Esophagus squamous epithelium (tissue), 5 donors: ENCODE measurements around the gene IL1R1. TPM values are rescaled to one million over a fixed set of nuclear protein-coding genes. Genes with fewer than 3 reads are reported as not detected.

Experiments
- DNase-seq: peaks from one replicate; lab custom pipeline; 2025; lab: John Stamatoyannopoulos, UW
- H3K27ac ChIP-seq, 4 donors: fragments of 200-600 bp; sonication (generic); one replicate each; pipeline ENCODE4 v1.5.1; 2016 to 2019; ENCODE audit warnings: mild to moderate bottlenecking in 1 of 4
- H3K27me3 ChIP-seq, 4 donors: fragments of 200-600 bp; sonication (generic); 1 replicate in 3 of 4; 2 replicates in 1 of 4; pipeline versions ENCODE4 v1.5.1 to v1.6.0; 2017 to 2021; ENCODE audit warnings: antibody characterized with exemption in 1 of 4
- H3K36me3 ChIP-seq, 3 donors: fragments of 200-600 bp; sonication (generic); one replicate each; pipeline ENCODE4 v1.5.1; 2016 to 2019
- H3K4me1 ChIP-seq, 3 donors: fragments of 200-600 bp; sonication (generic); one replicate each; pipeline ENCODE4 v1.5.1; 2017 to 2019
- H3K4me3 ChIP-seq, 4 donors: fragments of 200-600 bp; sonication (generic); 1 replicate in 3 of 4; 2 replicates in 1 of 4; pipeline ENCODE4 v1.5.1; 2016 to 2019; ENCODE audit warnings: mild to moderate bottlenecking in 2 of 4, moderate library complexity in 1 of 4
- H3K9me3 ChIP-seq, 3 donors: fragments of 200-600 bp; sonication (generic); one replicate each; pipeline ENCODE4 v1.5.1; 2016 to 2019
- CTCF ChIP-seq, 6 experiments: fragments of 450-650 bp in 4 of 6; fragments of 200-600 bp in 2 of 6; sonication (generic) in 2 of 6; IDR thresholded peaks; one replicate each; pipeline ENCODE4 v1.5.1; 2016 to 2019; ENCODE audit warnings: antibody characterized with exemption in 6 of 6, mild to moderate bottlenecking in 4 of 6, moderate library complexity in 4 of 6
- POLR2A ChIP-seq, 4 donors: fragments of 450-650 bp; IDR thresholded peaks; one replicate each; pipeline ENCODE4 v1.6.1; 2017; ENCODE audit warnings: antibody characterized with exemption in 4 of 4, mild to moderate bottlenecking in 4 of 4, moderate library complexity in 3 of 4
- WGBS, 2 donors: methylation state at CpG; one replicate each; pipeline ENCODE4 v1.1.5; 2018; 5-methylcytosine and 5-hydroxymethylcytosine counted together
- intact Hi-C: fragments of 100-400 bp; cut with DNase I; formaldehyde crosslinking; loops from one replicate; pipeline ENCODE4 v1.15.0; 2022
- total RNA-seq, 4 donors: library from RNA; depleted of rRNA; stranded (reverse); fragments of >200 nt; gene quantifications; one replicate each; pipeline ENCODE4 v1.1.0, GENCODE V29; 2016
- donor health status: DM: yes; HTN: yes; CAD: no.

Gene IL1R1
- total RNA-seq, 4 donors from 2014 or later, result 9.7 to 65.8 (median 24.6) TPM

- H3K36me3 ChIP-seq, result peaks cover 0 to 44% (median 4%) of the 10 kb centered on the region in 3 donors
- H3K4me1 ChIP-seq, result peaks cover 12 to 64% (median 26%) of the 10 kb centered on the region in 3 donors
- DNase-seq, result no peak
- TF ChIP-seq POLR2A (IDR thresholded peaks at IDR 0.05) (no peak), CTCF (IDR thresholded peaks at IDR 0.05) (no peak)
- peak overlapping the region; percentile 3 to 90 (median 13) for H3K27ac ChIP-seq
- no peaks in the 10 kb centered on the region for H3K27me3 ChIP-seq
- no peaks in the 10 kb centered on the region for H3K9me3 ChIP-seq
- no peak overlapping the region for H3K4me3 ChIP-seq
- intact Hi-C loops, result no loop called here
Measured at GRCh38 chr2:102158011-102158755, 15.6 kb downstream of the IL1R1 start.

GRCh38 chr2:102159295-102159694 lies 16.7 kb downstream of the IL1R1 start:
- no peak overlapping the region for H3K4me3 ChIP-seq
- peaks cover 12 to 59% (median 26%) of the 10 kb centered on the region in 3 donors for H3K4me1 ChIP-seq
- H3K27me3 ChIP-seq, result no peaks in the 10 kb centered on the region
- peak overlapping the region in 3 of 4 donors; percentile 5 to 90 (median 14) for H3K27ac ChIP-seq
- no peak for DNase-seq
- H3K9me3 ChIP-seq, result no peaks in the 10 kb centered on the region
- H3K36me3 ChIP-seq, result peaks cover 0 to 35% (median 0%) of the 10 kb centered on the region in 3 donors
- TF ChIP-seq CTCF (IDR thresholded peaks at IDR 0.05) (no peak), POLR2A (IDR thresholded peaks at IDR 0.05) (no peak)
- WGBS, 2 donors, result 0 to 44% methylated on average over 1 of the region's 1 CpG
- intact Hi-C loops, result no loop called here

GRCh38 chr2:102166189-102166845 lies 23.8 kb downstream of the IL1R1 start:
- Histone ChIP-seq H3K36me3 (peaks cover 0 to 45% (median 9%) of the 10 kb centered on the region in 3 donors), H3K27ac (peak overlapping the region in 2 of 4 donors; percentile 19 to 29), H3K9me3 (no peaks in the 10 kb centered on the region), H3K4me3 (no peak overlapping the region), H3K4me1 (peaks cover 0 to 23% (median 0%) of the 10 kb centered on the region in 3 donors), H3K27me3 (no peaks in the 10 kb centered on the region)
- WGBS, 2 donors, result 25 to 39% methylated on average over 4 of the region's 4 CpGs
- intact Hi-C loops, result loop anchor here (5.0 kb wide), 1 partner anchor 144 kb away; no protein-coding TSS in a partner anchor
- no peak for DNase-seq
- TF ChIP-seq POLR2A (IDR thresholded peaks at IDR 0.05), result no peak
- peak; percentile 41 to 70 (median 62) for TF ChIP-seq CTCF (IDR thresholded peaks at IDR 0.05)

- no peaks in the 10 kb centered on the region for H3K9me3 ChIP-seq
- peaks cover 0 to 11% (median 0%) of the 10 kb centered on the region in 3 donors for H3K4me1 ChIP-seq
- no peak for DNase-seq
- H3K27me3 ChIP-seq, result no peaks in the 10 kb centered on the region
- no peak overlapping the region for H3K27ac ChIP-seq
- peaks cover 4 to 64% (median 9%) of the 10 kb centered on the region in 3 donors for H3K36me3 ChIP-seq
- 78 to 92% methylated on average over 5 of the region's 5 CpGs for WGBS, 2 donors
- no peak overlapping the region for H3K4me3 ChIP-seq
- intact Hi-C loops, result loop anchor here (5.0 kb wide), 1 partner anchor 146 kb away; no protein-coding TSS in a partner anchor
- no peak for TF ChIP-seq CTCF (IDR thresholded peaks at IDR 0.05)
- TF ChIP-seq POLR2A (IDR thresholded peaks at IDR 0.05), result no peak
Measured at GRCh38 chr2:102168026-102168771, 25.7 kb downstream of the IL1R1 start.
